Hematopoietic multipotent progenitor cell treated with erythropoietin and hydrocortisone succinate and interleukin-3 and kit ligand, for 15 days (in vitro differentiated cells): Measurements from ENCODE around the gene ARF5.

Experiments used
- DNase-seq: peaks from one replicate; pipeline ENCODE4 v3.0.0-alpha.2; 2015; ENCODE audit warnings: low spot score

The ARF5 gene

DNA sequence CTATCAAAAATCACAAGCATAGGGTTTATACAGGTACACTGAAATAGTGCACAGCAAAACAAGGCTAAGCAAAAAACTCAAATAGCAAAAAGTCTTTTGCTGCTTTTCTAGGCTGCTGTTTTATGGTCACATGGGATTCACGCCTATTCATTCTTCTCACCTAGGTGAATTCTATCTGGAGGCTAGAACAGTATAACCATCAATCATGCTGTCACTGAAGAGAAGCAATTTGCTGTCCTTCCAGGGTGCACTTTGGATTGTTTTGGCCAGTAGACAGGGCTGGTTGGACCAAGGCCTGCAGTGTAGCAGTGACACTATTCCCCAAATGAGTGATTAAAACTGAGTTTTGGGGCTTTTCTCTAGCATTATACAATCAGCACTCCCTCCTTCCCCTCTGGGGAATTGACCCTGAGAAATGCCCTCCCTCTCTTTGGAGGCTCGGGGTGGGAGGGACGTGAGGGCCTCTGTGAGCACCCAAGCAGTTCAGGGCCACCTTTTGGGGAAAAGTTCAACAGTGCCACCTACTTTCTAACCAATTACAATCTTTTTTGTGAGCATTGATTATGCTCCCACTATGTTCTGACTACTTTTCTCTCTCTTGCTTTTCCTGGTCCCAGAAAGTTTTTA is 47.6 kb downstream of the ARF5 start:
- no peak for DNase-seq

DNA sequence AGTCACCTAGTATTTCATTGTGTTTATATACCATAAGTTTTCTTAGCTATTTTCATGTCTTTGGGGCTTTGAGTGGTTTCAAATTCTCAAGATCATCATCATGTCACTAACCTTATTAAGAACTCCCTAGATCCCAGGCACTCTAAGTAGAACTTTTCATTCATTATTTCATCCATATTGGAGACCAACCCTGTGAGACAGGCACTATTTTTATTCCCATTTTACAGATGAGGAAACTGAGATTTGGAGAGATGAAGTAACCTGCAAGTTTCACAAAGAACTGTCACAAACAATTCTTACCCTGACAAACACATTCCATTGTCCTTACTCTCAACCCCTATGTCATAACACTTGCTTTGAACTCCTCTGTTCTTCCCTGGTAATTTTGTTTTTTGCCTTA is 50.0 kb downstream of the ARF5 start:
- no peak for DNase-seq
